RCC 7860 (cell line): ENCODE results near the gene ANKRD50.

Source experiments
- DNase-seq: peaks from one replicate; pipeline ENCODE4 v3.0.0-alpha.2; 2015; ENCODE audit warnings: low spot score
- FAIRE-seq: peaks from 2 replicates; lab custom pipeline; 2012; peaks lifted over from hg19 to GRCh38; lab: Jason Lieb, UNC

ANKRD50 gene

DNA sequence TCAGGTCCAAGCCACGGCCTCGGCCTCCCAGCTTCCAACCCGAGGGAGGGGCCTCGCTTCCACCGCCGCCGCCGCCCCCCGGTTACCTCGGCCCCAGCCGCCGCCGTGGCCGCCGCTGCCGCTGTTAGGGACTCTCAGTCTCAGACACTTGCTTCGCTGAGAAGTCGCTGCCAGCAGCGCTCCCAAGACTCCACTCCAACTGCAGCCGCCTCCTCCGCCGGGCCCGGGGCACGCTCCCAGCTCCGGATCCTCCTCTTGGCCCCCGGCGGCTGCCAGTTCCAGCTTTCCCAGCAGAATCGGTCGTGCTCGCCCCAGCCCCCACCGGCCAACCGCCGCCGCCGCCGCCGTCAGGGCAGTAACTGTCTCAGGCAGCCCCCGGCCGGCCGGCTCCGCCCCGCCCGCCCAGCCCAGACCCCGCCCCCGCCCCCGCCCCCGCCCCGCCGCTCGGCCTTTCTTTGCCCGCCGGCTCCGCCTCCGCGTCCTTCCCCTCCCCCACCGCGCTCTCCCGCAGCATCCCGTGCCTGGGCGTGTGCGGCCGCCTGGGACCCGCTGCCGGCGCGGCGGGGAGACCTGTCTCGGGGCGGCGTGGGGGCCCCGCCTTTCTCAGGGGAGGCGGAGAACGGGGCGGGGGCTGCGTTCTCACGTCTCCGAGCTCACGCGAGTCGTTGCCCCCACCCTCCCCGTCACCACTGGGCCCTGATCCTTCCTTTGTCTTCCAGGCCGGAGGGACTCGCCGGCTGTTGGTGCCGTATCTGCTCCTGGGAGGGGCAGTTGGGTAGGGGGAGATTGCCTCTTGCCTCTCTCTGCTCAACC is at the start of gene ANKRD50:
TSS of gene ANKRD50 (minus strand) at position 361 of the 813 bp plus-strand sequence. CDS start 2,221 bp downstream, outside the sequence.
- DNase-seq (peak; percentile 80), FAIRE-seq (no peak)

DNA sequence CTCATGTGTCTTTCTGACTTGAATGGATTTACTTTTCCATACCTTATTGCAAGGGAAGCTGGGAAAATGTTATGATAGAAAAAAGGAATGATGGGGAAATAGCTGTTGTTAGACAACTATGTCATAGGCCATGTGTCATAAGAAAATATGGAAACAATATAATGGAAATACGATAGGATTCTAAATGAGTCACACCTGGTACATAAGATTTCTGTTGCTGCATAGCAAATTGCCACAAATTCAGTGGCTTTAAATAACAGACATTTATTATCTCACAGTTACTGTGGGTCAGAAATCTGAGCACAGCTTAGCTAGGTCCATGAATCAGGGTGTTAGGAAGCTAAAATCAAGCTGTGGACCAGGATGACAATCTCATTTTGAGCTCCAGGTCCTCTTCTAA is 44.6 kb upstream of the ANKRD50 start:
- DNase-seq (no peak), FAIRE-seq (no peak)

GRCh38 chr4:124754681-124755080 is 42.1 kb upstream of the ANKRD50 start:
- no peak for FAIRE-seq

DNA sequence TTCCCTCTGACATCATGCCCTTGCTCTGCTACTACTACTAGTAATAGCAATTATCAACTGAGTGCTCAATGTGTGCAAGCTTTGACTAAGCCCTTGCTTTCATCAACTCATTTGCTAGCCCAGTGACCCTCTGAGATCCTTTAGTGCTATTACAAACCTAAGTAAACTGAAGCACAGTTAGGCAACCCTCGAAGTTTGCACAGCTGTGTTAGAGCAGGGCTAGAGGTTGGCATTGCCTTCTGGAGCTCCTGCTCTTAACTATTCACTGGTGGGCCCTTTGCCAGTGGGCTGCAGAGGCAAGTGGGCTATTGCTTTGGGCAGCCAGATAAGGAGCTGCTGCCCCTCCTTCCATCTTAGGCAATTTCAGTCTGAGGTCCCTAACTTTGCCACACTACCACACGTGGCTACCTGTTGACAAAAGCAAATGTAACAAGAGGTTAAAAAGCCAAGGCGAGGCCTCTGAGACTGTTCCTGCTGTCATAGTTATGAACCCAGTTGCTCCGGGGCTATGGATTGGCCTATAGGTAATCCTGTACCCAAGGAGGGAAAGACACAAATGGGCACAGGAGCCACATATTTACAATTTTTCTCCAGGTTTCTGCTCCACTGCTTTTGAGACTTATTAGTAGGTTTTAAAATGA is 41.5 kb upstream of the ANKRD50 start:
- FAIRE-seq, result no peak
- DNase-seq, result no peak

More at GRCh38 chr4:124754681-124755080, 42.1 kb upstream of the ANKRD50 start:
- no peak for DNase-seq

- no peak for FAIRE-seq
- DNase-seq, result no peak
Measured at GRCh38 chr4:124749421-124749820, 36.9 kb upstream of the ANKRD50 start.

- DNase-seq (no peak), FAIRE-seq (no peak)
Measured at GRCh38 chr4:124748965-124749364, 36.4 kb upstream of the ANKRD50 start.

DNA sequence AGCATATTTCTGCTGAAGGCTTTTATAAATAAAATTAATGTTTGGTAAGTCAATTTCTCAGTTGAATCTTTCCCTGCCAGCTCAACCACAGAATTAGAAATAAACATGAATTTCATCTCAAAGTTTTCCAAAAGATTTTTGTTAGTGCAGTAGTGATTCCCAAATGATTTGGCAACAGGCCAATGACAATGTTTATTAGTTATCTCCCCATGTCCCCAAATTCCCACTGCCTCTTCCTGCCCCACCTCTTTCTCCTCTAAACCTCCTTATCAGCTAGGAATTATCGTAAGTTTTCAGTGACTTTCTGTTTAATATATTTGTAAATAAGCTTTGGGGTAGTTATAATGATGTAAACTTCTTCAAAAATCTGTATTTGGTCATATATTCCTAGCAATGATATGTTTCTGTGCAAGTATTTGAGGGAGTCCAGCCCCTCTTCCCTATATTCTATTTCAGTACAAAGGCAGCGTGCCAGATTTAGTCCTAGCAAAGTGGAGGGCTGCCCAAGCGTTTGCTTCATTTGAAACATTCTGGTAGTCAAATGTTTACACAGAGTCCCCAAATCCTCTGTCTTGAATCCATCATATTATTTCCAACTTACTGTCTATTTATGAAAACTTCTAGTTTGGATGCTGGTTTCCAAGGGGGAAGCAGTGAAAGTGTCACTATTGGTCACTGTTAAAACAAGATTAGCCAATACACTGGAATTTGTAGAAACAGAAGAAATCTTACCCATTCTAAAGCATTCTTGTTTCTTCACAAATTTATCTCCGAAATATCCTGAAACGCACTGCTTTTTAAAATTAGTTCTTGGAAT is 33.7 kb upstream of the ANKRD50 start:
- no peak for FAIRE-seq

DNA sequence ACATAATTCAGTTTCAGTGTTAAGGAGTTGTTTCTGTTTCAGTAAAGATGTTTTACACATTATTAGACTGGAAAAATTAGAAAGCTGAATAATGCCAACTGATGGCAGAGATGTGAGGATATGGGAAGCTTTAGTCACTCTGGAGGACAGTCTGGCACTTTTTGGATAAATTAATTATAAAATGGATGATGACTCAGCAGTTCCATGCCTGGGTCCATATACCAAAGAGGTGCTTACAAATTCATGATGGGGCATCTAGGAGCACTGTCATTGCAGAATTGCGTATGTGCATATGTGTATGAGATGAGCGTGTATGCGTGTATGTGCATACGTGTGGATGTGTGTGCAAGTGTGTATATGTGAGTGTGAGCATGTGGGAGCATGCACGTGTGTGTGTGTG is 31.2 kb upstream of the ANKRD50 start:
- DNase-seq, result no peak
- FAIRE-seq, result no peak

More for the DNA sequence above, 33.7 kb upstream of the ANKRD50 start:
- no peak for DNase-seq

GRCh38 chr4:124740501-124740900 is 28.0 kb upstream of the ANKRD50 start:
- FAIRE-seq (no peak), DNase-seq (no peak)

DNA sequence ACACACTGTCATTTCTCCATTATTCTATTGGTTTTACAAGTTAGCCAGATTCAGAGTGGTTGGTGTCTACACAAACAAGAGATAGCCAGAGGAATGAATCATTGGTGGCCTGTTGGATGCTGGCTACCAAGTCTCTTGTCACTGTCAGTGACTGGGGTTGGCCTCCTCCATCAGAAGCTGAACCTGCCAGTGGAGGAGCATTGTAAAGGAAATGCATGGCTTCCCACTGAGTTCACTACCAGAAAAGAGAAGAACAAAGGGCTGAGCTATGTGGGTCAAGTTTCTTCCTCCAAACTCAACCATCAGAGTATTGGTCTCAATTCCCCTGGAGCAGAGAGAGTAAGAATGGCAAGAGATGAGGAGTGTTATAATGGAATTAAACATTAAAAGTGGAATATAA is 26.5 kb upstream of the ANKRD50 start:
- DNase-seq, result no peak
- no peak for FAIRE-seq

DNA sequence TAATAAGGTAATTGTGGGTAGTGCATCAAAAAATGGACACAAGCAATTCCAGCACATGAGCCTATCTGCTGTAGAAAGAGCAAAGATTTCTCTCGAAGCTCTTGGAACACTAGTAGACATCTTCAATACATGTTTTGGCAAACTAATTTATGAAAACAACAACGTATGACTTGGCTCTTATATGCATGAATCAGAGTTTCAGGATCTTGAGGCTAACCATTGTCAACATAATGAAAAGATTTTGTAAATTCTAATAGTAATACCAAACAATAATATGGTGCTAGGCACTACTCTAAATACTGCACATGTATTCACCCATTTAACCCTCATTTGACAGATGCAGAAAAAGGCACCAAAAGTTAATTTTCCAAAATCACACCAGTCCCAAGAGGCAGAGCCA is 25.1 kb upstream of the ANKRD50 start:
- DNase-seq (no peak), FAIRE-seq (no peak)

GRCh38 chr4:124736526-124736925 is 24.0 kb upstream of the ANKRD50 start:
- no peak for DNase-seq
- FAIRE-seq, result no peak

DNA sequence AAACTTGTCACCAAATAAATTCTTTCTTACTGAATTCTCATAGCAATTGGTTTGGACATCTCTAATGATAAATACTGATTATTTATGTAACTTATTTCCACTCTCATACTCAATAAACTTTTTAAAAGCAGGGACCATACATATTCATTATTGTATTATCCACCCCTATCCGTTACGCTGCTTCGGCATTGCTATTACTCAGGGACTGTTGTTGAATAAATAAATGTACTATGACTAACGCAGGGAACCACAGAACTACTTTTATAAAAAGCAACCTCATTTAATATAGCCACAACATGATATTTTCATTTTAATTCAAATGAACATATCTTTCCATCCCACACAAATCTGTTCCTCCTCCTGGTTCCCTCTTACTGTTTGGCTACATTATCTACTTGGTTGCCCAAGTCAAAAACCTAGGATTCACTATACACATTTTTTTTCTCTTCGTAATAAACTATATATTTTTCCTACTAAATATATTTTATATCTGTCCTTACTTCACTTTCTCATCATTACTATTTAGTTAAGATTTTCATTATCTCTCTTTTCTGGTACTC is 14.9 kb upstream of the ANKRD50 start:
- DNase-seq, result no peak
- FAIRE-seq, result no peak

DNA sequence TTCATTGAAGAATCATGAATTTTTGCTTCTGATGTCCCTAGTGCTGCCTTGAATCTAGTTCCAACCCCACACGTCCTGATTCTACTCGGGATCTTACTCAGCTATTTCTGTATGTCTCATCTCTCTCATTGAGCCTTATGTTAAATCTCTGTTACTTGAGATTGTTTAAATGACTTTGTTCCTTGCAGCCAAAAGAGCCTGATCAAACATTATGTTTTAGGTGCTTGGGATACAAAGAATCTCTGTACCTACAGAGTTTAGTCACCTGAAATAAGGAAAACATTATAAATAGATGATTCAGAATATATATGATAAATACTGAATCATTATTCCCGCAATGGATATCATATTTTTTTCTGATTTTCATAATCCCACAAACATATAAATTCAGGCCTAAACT is 13.7 kb upstream of the ANKRD50 start:
- no peak for DNase-seq
- FAIRE-seq, result no peak

DNA sequence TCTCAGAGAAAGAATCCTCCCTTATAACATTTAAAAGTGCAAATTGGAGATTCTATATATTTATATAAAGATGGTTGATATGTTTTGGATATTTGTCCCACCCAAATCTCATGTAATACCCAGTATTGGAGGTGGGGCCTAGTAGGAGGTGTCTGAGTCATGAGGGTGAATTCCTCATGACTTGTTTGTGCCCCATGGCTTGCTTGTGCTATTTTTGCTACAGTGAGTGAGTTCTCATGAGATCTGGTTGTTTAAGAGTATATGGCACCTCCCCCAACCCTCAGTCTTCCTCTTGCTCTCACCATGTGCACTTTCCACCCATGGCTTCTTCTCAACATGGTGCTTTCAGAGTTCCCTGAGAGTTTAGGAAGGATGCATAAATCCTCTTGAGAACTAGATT is 9.5 kb upstream of the ANKRD50 start:
- DNase-seq (no peak), FAIRE-seq (no peak)

GRCh38 chr4:124717101-124717500 is 4.6 kb upstream of the ANKRD50 start:
- DNase-seq (no peak), FAIRE-seq (no peak)

DNA sequence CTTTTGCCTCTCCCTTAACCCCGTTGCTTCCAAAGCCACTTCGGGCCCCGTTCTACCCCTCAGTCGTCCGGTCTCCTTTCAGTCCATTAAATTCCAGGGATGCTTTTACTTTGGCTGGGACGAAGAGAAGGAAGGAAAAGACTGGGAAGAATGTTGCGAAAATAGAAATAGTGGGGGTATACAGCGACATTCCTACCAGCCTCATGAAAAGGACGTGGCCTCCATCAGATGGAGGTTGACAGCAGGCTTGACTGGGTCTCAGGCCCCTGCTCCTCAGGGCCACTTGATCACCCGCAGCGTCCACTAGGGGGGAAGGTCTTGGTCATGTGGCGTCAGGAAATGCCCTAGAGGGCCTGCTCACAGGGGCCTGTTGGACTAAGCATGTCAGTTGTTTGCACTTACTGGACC is 657 bp upstream of the ANKRD50 start:
- FAIRE-seq, result peak; percentile 50
- DNase-seq, result peak; percentile 64

DNA sequence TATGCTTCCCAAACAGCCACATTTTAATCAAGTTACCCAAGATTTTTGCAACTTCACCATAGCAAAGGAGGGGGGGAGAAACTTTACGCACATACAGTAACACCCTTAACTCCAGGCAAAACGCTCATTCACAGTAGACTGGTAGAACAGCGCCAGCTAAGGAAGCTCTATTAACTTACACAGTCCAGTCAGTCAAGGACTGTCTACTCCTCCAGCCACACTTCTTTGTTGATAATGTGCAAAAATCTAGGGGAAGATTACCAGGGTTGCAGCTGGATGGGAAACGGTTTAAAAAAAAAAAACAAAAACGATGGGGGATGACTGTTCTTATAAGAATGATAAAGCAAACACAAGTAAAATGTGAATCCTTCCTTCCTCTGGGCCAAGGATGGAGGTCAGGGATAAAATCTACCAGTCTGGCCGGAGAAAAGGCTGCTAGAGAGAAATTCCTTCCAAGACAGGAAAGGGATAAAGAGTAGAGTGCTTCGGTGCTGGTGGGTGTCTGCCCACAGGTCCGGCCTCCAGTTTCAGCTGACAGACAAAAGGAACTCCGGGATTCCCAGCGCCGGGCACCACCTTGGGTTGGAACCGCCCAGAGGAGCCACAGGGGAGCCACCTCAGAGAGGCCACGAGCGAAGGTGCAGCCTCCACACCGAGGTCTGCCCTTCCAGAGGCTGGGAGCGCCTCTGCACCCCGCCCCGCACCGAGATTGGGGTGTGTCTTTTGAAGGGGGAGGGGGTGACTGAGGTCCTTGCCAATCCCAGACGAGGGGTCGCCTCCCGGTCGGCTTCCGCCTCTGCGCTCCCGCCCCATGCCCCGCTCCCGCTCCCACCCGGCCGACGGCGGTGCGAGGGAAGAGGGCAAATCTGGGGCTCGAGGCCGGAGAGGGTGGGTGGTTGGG is 811 bp downstream of the ANKRD50 start:
- peak; percentile 58 for DNase-seq
- FAIRE-seq, result no peak

DNA sequence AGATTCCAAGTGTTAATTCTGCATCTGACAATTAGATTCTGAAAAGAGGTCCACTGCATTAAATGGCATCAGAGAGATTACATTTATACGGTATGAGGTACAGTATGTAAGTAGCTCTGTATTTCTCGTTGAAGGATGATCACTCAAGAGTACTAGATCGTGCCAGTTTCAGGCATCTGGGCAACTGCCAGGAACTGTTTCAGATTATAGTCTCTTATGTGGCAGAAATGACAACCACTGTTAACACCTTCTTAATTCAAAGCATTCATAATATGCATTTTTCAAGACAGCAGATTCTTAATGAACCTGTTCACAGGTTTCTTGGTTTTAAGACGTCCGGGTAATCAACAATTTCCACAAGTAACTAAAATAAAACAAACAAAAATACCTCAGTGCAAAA is 1.6 kb downstream of the ANKRD50 start:
- DNase-seq (no peak), FAIRE-seq (no peak)
